HG03108 (cell line): ENCODE results near the gene KCNJ18.
"Not testable (repeated sequence)": the region's sequence is repeated elsewhere in the genome, so short reads cannot be mapped to it uniquely, and the experiment has no call there.

Experiments
- ATAC-seq: cut with Tn5 transposase; IDR thresholded peaks from one replicate; pipeline ENCODE4 v1.9.1; 2021; ENCODE audit warnings: moderate library complexity; ENCODE audit not compliant: unreplicated experiment

The KCNJ18 gene

GRCh38 chr17:21719511-21720226 lies 27.3 kb downstream of the KCNJ18 start:
- ATAC-seq = not testable (repeated sequence)

- ATAC-seq = not testable (repeated sequence)
Measured at GRCh38 chr17:21720566-21720965, 28.2 kb downstream of the KCNJ18 start.

- not testable (repeated sequence) for ATAC-seq
Measured at GRCh38 chr17:21722268-21722667, 29.9 kb downstream of the KCNJ18 start.

- ATAC-seq = not testable (repeated sequence)
Measured at GRCh38 chr17:21724216-21725006, 32.1 kb downstream of the KCNJ18 start.

- not testable (repeated sequence) for ATAC-seq
Measured at GRCh38 chr17:21731076-21731475, 38.8 kb downstream of the KCNJ18 start.

GRCh38 chr17:21733931-21734330 lies 41.6 kb downstream of the KCNJ18 start:
- ATAC-seq = not testable (repeated sequence)

GRCh38 chr17:21735814-21736213 lies 43.5 kb downstream of the KCNJ18 start:
- ATAC-seq = not testable (repeated sequence)

- ATAC-seq = not testable (repeated sequence)
Measured at GRCh38 chr17:21737015-21737580, 44.8 kb downstream of the KCNJ18 start.

- not testable (repeated sequence) for ATAC-seq
Measured at GRCh38 chr17:21738241-21738640, 45.9 kb downstream of the KCNJ18 start.

- peak; percentile 58 for ATAC-seq
Measured at GRCh38 chr17:21738877-21739474, 46.7 kb downstream of the KCNJ18 start.

- ATAC-seq = peak; percentile 44
Measured at GRCh38 chr17:21739485-21739884, 47.2 kb downstream of the KCNJ18 start.

- not testable (repeated sequence) for ATAC-seq
Measured at GRCh38 chr17:21740836-21741235, 48.5 kb downstream of the KCNJ18 start.

- ATAC-seq = not testable (repeated sequence)
Measured at GRCh38 chr17:21741520-21741919, 49.2 kb downstream of the KCNJ18 start.

GRCh38 chr17:21742326-21742725 lies 50.0 kb downstream of the KCNJ18 start:
- ATAC-seq = no peak

- not testable (repeated sequence) for ATAC-seq
Measured at GRCh38 chr17:21744151-21744550, 51.8 kb downstream of the KCNJ18 start.

GRCh38 chr17:21744621-21745020 lies 52.3 kb downstream of the KCNJ18 start:
- ATAC-seq = not testable (repeated sequence)

- not testable (repeated sequence) for ATAC-seq
Measured at GRCh38 chr17:21745385-21746054, 53.2 kb downstream of the KCNJ18 start.

GRCh38 chr17:21746415-21746814 lies 54.1 kb downstream of the KCNJ18 start:
- ATAC-seq = not testable (repeated sequence)

- not testable (repeated sequence) for ATAC-seq
Measured at GRCh38 chr17:21747195-21747915, 55.0 kb downstream of the KCNJ18 start.

GRCh38 chr17:21748686-21749085 lies 56.4 kb downstream of the KCNJ18 start:
- ATAC-seq = not testable (repeated sequence)
